Stomach (tissue), 4 donors: ENCODE data around the gene UBAC1.
"Not testable (repeated sequence)": the region's sequence is repeated elsewhere in the genome, so short reads cannot be mapped to it uniquely, and the experiment has no call there.

Source experiments
- CTCF ChIP-seq, 7 experiments: fragments of 450-650 bp in 4 of 7; fragments of 200-600 bp in 3 of 7; sonication (generic) in 3 of 7; IDR thresholded peaks; one replicate each; pipeline ENCODE4 v1.5.1; 2016 to 2019; ENCODE audit warnings: antibody characterized with exemption in 7 of 7, control low read depth in 2 of 7, mild to moderate bottlenecking in 1 of 7
- EP300 ChIP-seq: sonication (generic); formaldehyde crosslinking; IDR thresholded peaks from one replicate; pipeline ENCODE4 v1.6.1; 2017; ENCODE audit warnings: antibody characterized with exemption
- POLR2A ChIP-seq, 4 donors: fragments of 450-650 bp; IDR thresholded peaks; one replicate each; pipeline ENCODE4 v1.6.1; 2016; ENCODE audit warnings: antibody characterized with exemption in 4 of 4, control low read depth in 2 of 4, mild to moderate bottlenecking in 1 of 4, moderate library complexity in 1 of 4

GRCh38 chr9:135916227-135916626 is 44.9 kb downstream of the UBAC1 start:
- TF ChIP-seq CTCF (IDR thresholded peaks at IDR 0.05); EP300; POLR2A (IDR thresholded peaks at IDR 0.05): not testable (repeated sequence)
